Naive thymus-derived CD4-positive, alpha-beta T cell (primary cell): Measurements from ENCODE around the gene SGMS1. TPM values are rescaled to one million over a fixed set of nuclear protein-coding genes. Genes with fewer than 3 reads are reported as not detected.

Experiments
- ATAC-seq: fragments of 150-1000 bp; cut with Tn5 transposase; 2 replicates; pipeline ENCODE4 v1.10.0; 2021; ENCODE audit warnings: mild to moderate bottlenecking, moderate library complexity
- CTCF ChIA-PET: fragments of 350-600 bp; sonication (Branson Sonifier 250); formaldehyde crosslinking; loops from one replicate; lab custom pipeline; 2021; ENCODE audit warnings: antibody characterized with exemption; lab: Charles Lee
- POLR2A ChIA-PET: fragments of 350-600 bp; sonication (Branson Sonifier 250); formaldehyde crosslinking; loops from one replicate; lab custom pipeline; 2021; ENCODE audit warnings: antibody characterized with exemption, inconsistent platforms; lab: Charles Lee
- DNase-seq, 9 donors: peaks; one replicate each; pipeline versions ENCODE4 v3.0.0 to v3.0.0-alpha.2; 2020 to 2022; ENCODE audit warnings: mixed read lengths in 1 of 9
- H3K27ac ChIP-seq: one replicate; pipeline ENCODE4 v1.7.0; 2013; ENCODE audit warnings: mild to moderate bottlenecking, low read depth, low read length, moderate library complexity
- H3K27me3 ChIP-seq, 2 donors: one replicate each; pipeline ENCODE4 v1.7.0; 2013; ENCODE audit warnings: low read length in 2 of 2, mild to moderate bottlenecking in 2 of 2, moderate library complexity in 2 of 2; ENCODE audit not compliant: control insufficient read depth in 2 of 2, insufficient read depth in 2 of 2
- H3K36me3 ChIP-seq, 3 experiments: 1 replicate in 2 of 3; 2 replicates in 1 of 3; pipeline ENCODE4 v1.7.0; 2013; ENCODE audit warnings: low read length in 3 of 3, mild to moderate bottlenecking in 3 of 3, moderate library complexity in 1 of 3; ENCODE audit not compliant: insufficient read depth in 3 of 3, control insufficient read depth in 2 of 3
- H3K4me1 ChIP-seq, 2 donors: one replicate each; pipeline ENCODE4 v1.7.0; 2013; ENCODE audit warnings: low read length in 2 of 2, mild to moderate bottlenecking in 2 of 2, moderate library complexity in 1 of 2; ENCODE audit not compliant: control insufficient read depth in 2 of 2, insufficient read depth in 2 of 2
- H3K4me3 ChIP-seq: 2 replicates; pipeline ENCODE4 v1.7.0; 2013; ENCODE audit warnings: mild to moderate bottlenecking, low read length
- H3K9me3 ChIP-seq, 3 experiments: 1 replicate in 2 of 3; 2 replicates in 1 of 3; pipeline ENCODE4 v1.7.0; 2013; ENCODE audit warnings: low read length in 3 of 3; ENCODE audit not compliant: control insufficient read depth in 2 of 3
- H3K27ac Mint-ChIP-seq, 9 donors: one replicate each; pipeline ENCODE4 v1.8.0; 2020 to 2022; ENCODE audit warnings: mixed read lengths in 9 of 9, mild to moderate bottlenecking in 8 of 9, moderate library complexity in 5 of 9, inconsistent platforms in 2 of 9
- H3K27me3 Mint-ChIP-seq, 5 donors: one replicate each; pipeline ENCODE4 v1.8.0; 2021 to 2022; ENCODE audit warnings: mixed read lengths in 5 of 5, mild to moderate bottlenecking in 1 of 5
- H3K36me3 Mint-ChIP-seq, 5 donors: one replicate each; pipeline ENCODE4 v1.8.0; 2020 to 2022; ENCODE audit warnings: mixed read lengths in 5 of 5, mild to moderate bottlenecking in 3 of 5, inconsistent platforms in 1 of 5
- H3K4me1 Mint-ChIP-seq, 7 donors: one replicate each; pipeline ENCODE4 v1.8.0; 2020 to 2022; ENCODE audit warnings: mixed read lengths in 7 of 7, mild to moderate bottlenecking in 3 of 7, inconsistent platforms in 1 of 7
- H3K4me3 Mint-ChIP-seq, 10 donors: one replicate each; pipeline ENCODE4 v1.8.0; 2020 to 2022; ENCODE audit warnings: mild to moderate bottlenecking in 10 of 10, mixed read lengths in 10 of 10, moderate library complexity in 6 of 10, inconsistent platforms in 2 of 10
- H3K9me3 Mint-ChIP-seq, 11 donors: one replicate each; pipeline ENCODE4 v1.8.0; 2020 to 2022; ENCODE audit warnings: mixed read lengths in 11 of 11, mild to moderate bottlenecking in 4 of 11, inconsistent platforms in 1 of 11, moderate library complexity in 1 of 11
- intact Hi-C, 2 donors: fragments of 100-400 bp; cut with micrococcal nuclease; formaldehyde crosslinking; loops; one replicate each; pipeline ENCODE4 v1.15.1; 2023
- polyA plus RNA-seq, 2 donors: library from polyadenylated mRNA; unstranded; fragments of 300-500 nt; fragmentation: Illumina TruSeq; gene quantifications; one replicate each; pipeline ENCODE4 v1.2.3, GENCODE V29; 2021
- total RNA-seq, 6 experiments: library from RNA in 5 of 6; stranded (reverse) in 5 of 6; gene quantifications; 1 replicate in 5 of 6; 2 replicates in 1 of 6; pipeline ENCODE4 v1.2.3 and lab custom pipeline; 2021 to 2026

Gene SGMS1
- total and polyA plus RNA-seq, 7 experiments from 2014 or later, result 11.5 to 45.7 (median 29.4) TPM

DNA sequence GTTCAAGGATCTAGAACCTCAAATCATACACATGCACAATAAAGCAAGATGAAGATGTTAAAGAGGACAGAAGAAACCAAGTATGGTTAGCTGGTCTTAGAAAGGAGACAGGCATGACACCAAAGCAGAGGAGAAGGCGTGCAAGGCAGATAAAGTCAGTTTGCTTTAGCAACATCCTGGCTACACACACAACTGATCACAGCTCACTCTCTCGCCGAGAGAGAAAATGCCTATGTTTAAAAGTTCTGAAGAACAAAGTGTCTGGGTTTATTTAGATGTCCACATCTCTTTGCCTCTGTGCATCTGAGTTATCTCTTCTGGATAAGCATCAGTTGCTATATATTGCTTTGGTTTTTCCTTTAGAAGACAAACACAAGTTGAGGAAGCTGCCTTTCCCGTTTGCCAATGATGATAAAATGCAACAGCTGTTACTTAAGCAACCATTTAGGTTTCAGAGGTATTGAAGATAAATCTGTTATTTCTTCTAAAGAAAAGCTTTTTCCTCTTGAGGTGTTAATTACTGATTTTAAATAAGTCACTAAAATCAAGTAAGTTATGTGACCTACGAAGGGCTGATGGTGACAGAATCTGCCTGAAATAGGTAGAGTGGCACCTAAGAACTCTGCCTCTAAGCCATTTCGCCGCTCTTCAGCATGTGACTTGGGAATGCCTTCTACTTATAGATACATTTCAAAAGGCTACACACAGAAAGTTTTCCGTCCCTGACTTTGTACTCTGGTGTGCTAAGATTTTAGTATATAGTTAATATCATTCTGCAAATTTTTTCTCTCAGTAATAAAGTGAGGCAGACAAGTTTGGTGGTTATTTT, 226.2 kb downstream of the SGMS1 start:
- intact Hi-C loops, result no loop called here
- peaks cover 5 to 22% of the 10 kb centered on the region in 2 donors for H3K4me1 ChIP-seq
- Mint-ChIP-seq H3K27ac (peak overlapping the region in 1 of 9 donors; percentile 75), H3K27me3 (no peaks in the 10 kb centered on the region), H3K9me3 (no peaks in the 10 kb centered on the region), H3K4me3 (peak overlapping the region in 1 of 10 donors; percentile 62), H3K4me1 (peaks cover 9 to 59% (median 46%) of the 10 kb centered on the region in 7 donors), H3K36me3 (peaks cover 0 to 46% (median 13%) of the 10 kb centered on the region in 5 donors)
- H3K9me3 ChIP-seq, result no peaks in the 10 kb centered on the region
- CTCF ChIA-PET, result no interaction called here
- H3K27ac ChIP-seq, result no peak overlapping the region
- DNase-seq (no peak), ATAC-seq (peak; percentile 18)
- H3K4me3 ChIP-seq, result no peak overlapping the region
- H3K27me3 ChIP-seq, result no peaks in the 10 kb centered on the region
- no peaks in the 10 kb centered on the region for H3K36me3 ChIP-seq
- POLR2A ChIA-PET, result no interaction called here

DNA sequence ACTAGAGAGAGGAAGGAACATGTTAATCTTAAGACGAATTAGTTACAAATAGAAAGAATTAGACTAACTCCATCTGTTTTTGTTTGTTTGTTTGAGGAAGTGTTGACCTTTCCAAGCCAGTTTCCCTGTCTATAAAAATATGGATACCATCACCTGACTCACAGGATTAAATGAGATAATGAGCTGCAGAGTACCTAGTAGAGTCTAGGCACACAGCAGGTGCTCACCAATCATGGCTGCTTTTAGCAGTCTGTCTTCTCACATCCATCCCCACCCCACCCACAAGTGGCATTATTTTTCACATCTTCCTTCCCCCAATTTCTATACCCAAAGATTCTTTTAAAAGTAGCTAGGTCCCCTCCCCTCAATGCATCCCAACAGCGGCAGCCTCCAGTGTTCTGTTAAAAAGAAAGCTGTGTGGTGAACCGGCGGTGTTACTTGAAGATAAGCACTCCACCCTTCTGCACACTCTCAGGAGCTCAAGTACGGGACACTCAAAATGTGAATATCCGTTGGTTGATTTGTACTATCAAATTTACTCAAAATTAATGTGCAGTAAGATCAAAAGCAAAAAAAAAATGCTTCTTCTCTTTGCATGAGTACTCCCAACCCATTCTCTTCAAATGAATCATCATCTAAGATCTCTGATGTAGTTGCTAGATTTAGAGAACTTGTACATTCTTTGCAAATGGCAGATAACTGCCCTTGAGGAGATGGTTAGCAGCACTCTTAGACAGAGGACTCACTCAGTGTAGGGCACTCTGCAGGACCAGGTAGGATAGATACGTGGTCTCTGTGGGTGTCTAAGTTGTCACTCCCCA, 227.1 kb downstream of the SGMS1 start:
- Histone ChIP-seq H3K27ac (no peak overlapping the region), H3K4me3 (no peak overlapping the region), H3K27me3 (no peaks in the 10 kb centered on the region), H3K4me1 (peaks cover 5 to 22% of the 10 kb centered on the region in 2 donors), H3K36me3 (no peaks in the 10 kb centered on the region), H3K9me3 (no peaks in the 10 kb centered on the region)
- intact Hi-C loops, result no loop called here
- peak overlapping the region in 3 of 10 donors; percentile 8 to 62 (median 29) for H3K4me3 Mint-ChIP-seq
- ATAC-seq (peak; percentile 38), DNase-seq (peak in 1 of 9 donors; percentile 28)
- CTCF ChIA-PET, result no interaction called here
- no peaks in the 10 kb centered on the region for H3K27me3 Mint-ChIP-seq
- no peaks in the 10 kb centered on the region for H3K9me3 Mint-ChIP-seq
- H3K36me3 Mint-ChIP-seq, result peaks cover 1 to 45% (median 15%) of the 10 kb centered on the region in 5 donors
- POLR2A ChIA-PET, result no interaction called here
- peak overlapping the region in 2 of 9 donors; percentile 23 to 75 for H3K27ac Mint-ChIP-seq
- peaks cover 13 to 60% (median 48%) of the 10 kb centered on the region in 7 donors for H3K4me1 Mint-ChIP-seq

DNA sequence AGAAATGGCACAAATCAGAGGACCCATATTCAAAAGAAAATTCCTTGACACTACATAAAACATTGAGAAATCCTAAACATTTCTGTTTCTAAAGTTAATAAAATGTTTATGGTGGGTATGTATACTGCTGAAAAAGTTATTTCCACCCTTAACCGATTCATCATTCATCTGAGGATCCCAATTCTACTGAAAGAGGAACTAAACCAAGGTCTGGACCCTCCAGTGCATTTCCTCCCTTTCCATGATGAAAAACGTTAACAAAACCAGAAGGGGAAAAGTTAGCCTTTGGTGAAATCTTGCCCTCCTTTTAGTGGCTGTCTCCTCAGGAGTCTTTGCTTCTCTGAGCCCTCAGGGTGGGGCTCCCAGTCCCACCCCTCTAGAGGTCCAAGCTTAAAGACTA, 227.9 kb downstream of the SGMS1 start:
- DNase-seq (no peak), ATAC-seq (no peak)
- Mint-ChIP-seq H3K4me3 (no peak overlapping the region), H3K9me3 (no peaks in the 10 kb centered on the region), H3K27me3 (no peaks in the 10 kb centered on the region), H3K36me3 (peaks cover 2 to 49% (median 16%) of the 10 kb centered on the region in 5 donors), H3K4me1 (peaks cover 13 to 65% (median 41%) of the 10 kb centered on the region in 7 donors), H3K27ac (peak overlapping the region in 1 of 9 donors; percentile 53)
- H3K36me3 ChIP-seq, result no peaks in the 10 kb centered on the region
- H3K4me1 ChIP-seq, result peaks cover 5 to 22% of the 10 kb centered on the region in 2 donors
- intact Hi-C loops, result no loop called here
- no peak overlapping the region for H3K4me3 ChIP-seq
- no peaks in the 10 kb centered on the region for H3K9me3 ChIP-seq
- ChIA-PET POLR2A (no interaction called here), CTCF (no interaction called here)
- no peaks in the 10 kb centered on the region for H3K27me3 ChIP-seq
- H3K27ac ChIP-seq, result no peak overlapping the region

DNA sequence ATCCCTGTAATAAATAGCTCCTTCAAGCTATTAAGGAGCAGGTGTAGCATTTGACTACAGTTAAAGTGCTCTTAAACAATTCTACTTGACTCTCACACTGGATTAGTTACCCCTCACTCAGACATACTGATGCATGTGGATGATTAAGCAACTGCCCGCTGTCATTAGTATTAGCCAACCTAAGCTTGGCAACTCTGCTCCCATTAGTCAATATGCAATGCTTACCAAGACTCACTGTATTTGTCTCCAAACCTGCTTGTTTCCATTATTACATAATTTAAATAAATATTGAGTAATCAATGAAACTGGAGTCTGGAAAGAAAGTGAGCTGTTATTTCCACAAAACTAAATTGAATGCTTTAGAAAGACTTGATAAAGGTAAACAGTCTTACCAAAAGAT, 228.5 kb downstream of the SGMS1 start:
- no peak overlapping the region for H3K27ac ChIP-seq

DNA sequence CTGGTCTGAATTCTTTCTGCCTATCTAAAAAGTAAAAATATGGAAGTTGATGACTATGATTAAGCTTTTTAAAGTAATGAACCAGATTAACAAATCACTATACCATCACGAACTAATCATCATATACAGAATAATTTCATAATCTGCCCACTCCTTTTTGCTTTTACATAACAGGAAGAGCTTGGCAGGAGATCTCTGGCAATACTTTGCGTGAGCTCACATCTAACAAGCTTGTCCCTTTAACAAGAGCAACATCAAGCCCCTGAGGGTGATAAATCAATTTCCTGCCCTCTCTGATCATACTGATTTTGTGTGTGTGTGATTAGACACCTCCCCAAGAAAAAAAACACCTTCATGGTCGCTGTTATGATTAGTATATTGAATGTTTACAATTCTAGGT, 228.9 kb downstream of the SGMS1 start:
- Mint-ChIP-seq H3K4me3 (no peak overlapping the region), H3K9me3 (no peaks in the 10 kb centered on the region), H3K27ac (peak overlapping the region in 1 of 9 donors; percentile 75), H3K36me3 (peaks cover 2 to 52% (median 16%) of the 10 kb centered on the region in 5 donors), H3K27me3 (no peaks in the 10 kb centered on the region), H3K4me1 (peaks cover 13 to 65% (median 36%) of the 10 kb centered on the region in 7 donors)
- Histone ChIP-seq H3K4me3 (no peak overlapping the region), H3K27me3 (no peaks in the 10 kb centered on the region), H3K9me3 (no peaks in the 10 kb centered on the region), H3K27ac (no peak overlapping the region), H3K36me3 (no peaks in the 10 kb centered on the region), H3K4me1 (peaks cover 5 to 22% of the 10 kb centered on the region in 2 donors)
- DNase-seq (no peak), ATAC-seq (peak; percentile 63)
- ChIA-PET POLR2A (no interaction called here), CTCF (no interaction called here)
- intact Hi-C loops, result no loop called here

More for the DNA sequence above, 228.5 kb downstream of the SGMS1 start:
- Mint-ChIP-seq H3K4me1 (peaks cover 13 to 65% (median 38%) of the 10 kb centered on the region in 7 donors), H3K27ac (peak overlapping the region in 1 of 9 donors; percentile 75), H3K4me3 (no peak overlapping the region), H3K27me3 (no peaks in the 10 kb centered on the region), H3K36me3 (peaks cover 2 to 52% (median 16%) of the 10 kb centered on the region in 5 donors), H3K9me3 (no peaks in the 10 kb centered on the region)
- Histone ChIP-seq H3K36me3 (no peaks in the 10 kb centered on the region), H3K4me3 (no peak overlapping the region), H3K27me3 (no peaks in the 10 kb centered on the region), H3K9me3 (no peaks in the 10 kb centered on the region), H3K4me1 (peaks cover 5 to 22% of the 10 kb centered on the region in 2 donors)
- DNase-seq (no peak), ATAC-seq (peak; percentile 78)
- intact Hi-C loops, result no loop called here
- ChIA-PET POLR2A (no interaction called here), CTCF (no interaction called here)

DNA sequence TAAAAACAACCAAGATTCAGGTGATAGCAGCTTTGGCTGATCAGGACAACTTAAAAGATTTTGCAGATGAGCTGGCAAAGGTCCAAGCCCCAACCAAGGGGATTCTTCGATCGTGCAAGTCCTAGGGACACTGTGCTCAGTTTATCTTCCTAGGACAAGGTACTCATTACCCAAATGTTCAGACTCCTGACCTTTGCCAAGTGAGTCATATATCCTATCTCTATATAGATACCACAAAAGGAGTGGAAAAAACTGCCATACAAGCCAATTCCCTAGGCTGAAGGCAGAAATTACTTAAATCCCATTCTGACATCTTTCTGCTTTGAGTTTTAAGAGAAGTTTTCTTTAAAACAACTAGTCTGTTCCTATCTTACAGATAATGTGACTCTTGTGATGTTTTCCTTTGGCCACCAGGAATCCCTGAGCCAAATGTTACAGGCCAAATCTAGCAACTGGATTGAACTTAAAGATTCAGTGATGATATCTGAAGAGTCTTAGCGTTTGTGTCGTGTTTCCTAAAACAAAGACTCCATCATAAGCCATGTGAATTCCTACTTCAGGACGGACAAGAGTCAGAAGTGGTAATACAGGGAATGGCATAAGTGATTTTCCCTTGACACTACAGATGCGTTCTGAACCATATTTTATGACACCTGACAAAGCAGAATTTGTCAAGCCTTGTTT, 229.8 kb downstream of the SGMS1 start:
- no peak overlapping the region for H3K27ac Mint-ChIP-seq
- ChIA-PET CTCF (no interaction called here), POLR2A (no interaction called here)
- Histone ChIP-seq H3K4me3 (no peak overlapping the region), H3K27me3 (no peaks in the 10 kb centered on the region), H3K36me3 (no peaks in the 10 kb centered on the region), H3K4me1 (peaks cover 5 to 22% of the 10 kb centered on the region in 2 donors), H3K27ac (no peak overlapping the region), H3K9me3 (no peaks in the 10 kb centered on the region)
- DNase-seq, result no peak
- no peak for ATAC-seq
- H3K27me3 Mint-ChIP-seq, result no peaks in the 10 kb centered on the region
- H3K36me3 Mint-ChIP-seq, result peaks cover 3 to 48% (median 12%) of the 10 kb centered on the region in 5 donors
- no peak overlapping the region for H3K4me3 Mint-ChIP-seq
- H3K4me1 Mint-ChIP-seq, result peaks cover 13 to 57% (median 31%) of the 10 kb centered on the region in 7 donors
- H3K9me3 Mint-ChIP-seq, result no peaks in the 10 kb centered on the region
- intact Hi-C loops, result no loop called here
